Neural cell (in vitro differentiated cells): ENCODE data around the gene FAM76B. TPM values are rescaled to one million over a fixed set of nuclear protein-coding genes. Genes with fewer than 3 reads are reported as not detected.

Experiments
- H2AFZ ChIP-seq: fragments of 200-600, 300-800 bp; sonication (generic), shearing (Covaris generic); 2 replicates; pipeline ENCODE4 v1.6.0; 2014; ENCODE audit warnings: low read depth, mild to moderate bottlenecking, antibody characterized with exemption, low read length, moderate library complexity
- H3F3A ChIP-seq: fragments of 200-600 bp; shearing (Covaris generic); 2 replicates; pipeline ENCODE4 v1.6.1; 2016; ENCODE audit warnings: mild to moderate bottlenecking, moderate library complexity, mixed read lengths, antibody characterized with exemption, low read length; ENCODE audit not compliant: insufficient read depth, poor library complexity, severe bottlenecking
- H3K27ac ChIP-seq: fragments of 200-600, 300-800 bp; sonication (generic), shearing (Covaris generic); 2 replicates; pipeline ENCODE4 v1.5.1; 2014; ENCODE audit warnings: mild to moderate bottlenecking, low read length, moderate library complexity
- H3K27me3 ChIP-seq: fragments of 300-800, 200-600 bp; sonication (generic), shearing (Covaris generic); 2 replicates; pipeline ENCODE4 v1.6.0; 2014; ENCODE audit warnings: mild to moderate bottlenecking, low read depth, low read length, moderate library complexity; ENCODE audit not compliant: insufficient read depth
- H3K36me3 ChIP-seq: fragments of 300-800, 200-600 bp; sonication (generic), shearing (Covaris generic); 2 replicates; pipeline ENCODE4 v1.5.1; 2014; ENCODE audit warnings: mild to moderate bottlenecking, antibody characterized with exemption, low read length, moderate library complexity; ENCODE audit not compliant: insufficient read depth
- H3K4me2 ChIP-seq: fragments of 300-800, 200-600 bp; sonication (generic), shearing (Covaris generic); 2 replicates; pipeline ENCODE4 v1.6.0; 2014; ENCODE audit warnings: mild to moderate bottlenecking, low read length
- H3K4me3 ChIP-seq: fragments of 300-800, 200-600 bp; sonication (generic), shearing (Covaris generic); 2 replicates; pipeline ENCODE4 v1.5.1; 2014; ENCODE audit warnings: mild to moderate bottlenecking, low read length, moderate library complexity
- H3K79me2 ChIP-seq: fragments of 200-600 bp; shearing (Covaris generic); replicated peaks from 2 replicates; pipeline ENCODE4 v1.6.0; 2014; ENCODE audit warnings: mild to moderate bottlenecking, low read length, moderate library complexity; ENCODE audit not compliant: insufficient read depth
- H3K9ac ChIP-seq: fragments of 300-800, 200-600 bp; sonication (generic), shearing (Covaris generic); 2 replicates; pipeline ENCODE4 v1.6.1; 2016; ENCODE audit warnings: mild to moderate bottlenecking, low read length, mixed read lengths
- H3K9me2 ChIP-seq: fragments of 200-600 bp; shearing (Covaris generic); 2 replicates; pipeline ENCODE4 v1.6.1; 2016; ENCODE audit warnings: mild to moderate bottlenecking, low read length, mixed read lengths; ENCODE audit not compliant: insufficient read depth
- H3K9me3 ChIP-seq: fragments of 200-600, 300-800 bp; sonication (generic), shearing (Covaris generic); 2 replicates; pipeline ENCODE4 v1.6.1; 2016; ENCODE audit warnings: mild to moderate bottlenecking, mixed run types, low read length, moderate library complexity, mixed read lengths
- H4K20me1 ChIP-seq: fragments of 200-600 bp; shearing (Covaris generic); 2 replicates; pipeline ENCODE4 v1.6.1; 2016; ENCODE audit warnings: mild to moderate bottlenecking, mixed run types; ENCODE audit not compliant: insufficient read depth
- EP300 ChIP-seq: fragments of 450-650 bp; conservative IDR thresholded peaks from 2 replicates; pipeline ENCODE4 v1.6.1; 2014; ENCODE audit warnings: antibody characterized with exemption, mild to moderate bottlenecking, moderate library complexity; ENCODE audit not compliant: poor library complexity, severe bottlenecking
- EZH2 ChIP-seq: fragments of 200-600, 300-800 bp; shearing (Covaris generic), sonication (generic); IDR thresholded peaks from 2 replicates; pipeline ENCODE4 v1.6.1; 2014; ENCODE audit warnings: antibody characterized with exemption, low read length, borderline replicate concordance, mild to moderate bottlenecking; ENCODE audit not compliant: insufficient read depth, poor library complexity, severe bottlenecking
- MXI1 ChIP-seq: fragments of 450-650 bp; conservative IDR thresholded peaks from 2 replicates; pipeline ENCODE4 v1.6.1; 2014; ENCODE audit warnings: antibody characterized with exemption, mild to moderate bottlenecking; ENCODE audit not compliant: poor library complexity, severe bottlenecking
- POLR2AphosphoS5 ChIP-seq: IDR thresholded peaks from 2 replicates; pipeline ENCODE4 v1.6.1; 2012
- RAD21 ChIP-seq: fragments of 450-650 bp; conservative IDR thresholded peaks from 2 replicates; pipeline ENCODE4 v1.6.1; 2014; ENCODE audit warnings: antibody characterized with exemption, mild to moderate bottlenecking, moderate library complexity
- REST ChIP-seq: IDR thresholded peaks from 2 replicates; pipeline ENCODE4 v1.6.1; 2012; ENCODE audit warnings: borderline replicate concordance
- SMC3 ChIP-seq: fragments of 450-650 bp; conservative IDR thresholded peaks from 2 replicates; pipeline ENCODE4 v1.6.1; 2014; ENCODE audit warnings: antibody characterized with exemption, mild to moderate bottlenecking, moderate library complexity; ENCODE audit not compliant: poor library complexity
- TAF1 ChIP-seq: IDR thresholded peaks from 2 replicates; pipeline ENCODE4 v1.6.1; 2012; ENCODE audit warnings: low read depth
- polyA plus RNA-seq: library from polyadenylated mRNA; depleted of rRNA; stranded (reverse); fragments of >200 nt; gene quantifications from 2 replicates; pipeline ENCODE4 v1.2.3, GENCODE V29; 2014
- TF ChIP-seq, protein P1 (sequence below): fragments of 450-650 bp; IDR thresholded peaks from 2 replicates; pipeline ENCODE4 v1.5.1; 2014; ENCODE audit warnings: antibody characterized with exemption, mild to moderate bottlenecking, moderate library complexity; ENCODE audit not compliant: poor library complexity, severe bottlenecking

FAM76B gene
- polyA plus RNA-seq, 1 donor from 2014 or later, result 139 TPM

DNA sequence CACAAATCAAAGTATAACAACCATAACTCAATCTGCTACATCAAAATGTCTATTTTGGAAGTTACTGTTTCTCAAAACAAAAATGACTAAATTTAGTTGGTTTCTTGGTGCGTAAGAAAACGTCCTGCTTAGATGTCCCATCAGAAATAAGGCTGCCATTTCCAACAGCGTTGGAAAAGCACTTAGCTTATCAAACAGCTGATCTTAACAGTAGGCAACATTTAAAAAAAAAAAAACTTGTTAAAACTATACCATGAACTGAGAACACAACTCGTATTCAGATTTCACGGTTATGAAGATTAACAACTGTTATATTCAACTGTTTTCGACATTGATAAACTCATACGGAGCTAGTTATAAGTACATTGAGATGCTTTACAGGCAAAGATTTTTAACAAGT, 3.1 kb upstream of the FAM76B start:
- Histone ChIP-seq H3K9me2 (no peaks in the 10 kb centered on the region), H3K27me3 (no peaks in the 10 kb centered on the region), H4K20me1 (peaks cover 4% of the 10 kb centered on the region), H3F3A (no peaks in the 10 kb centered on the region), H3K9me3 (no peaks in the 10 kb centered on the region), H3K36me3 (no peaks in the 10 kb centered on the region), H3K4me2 (peak overlapping the region; percentile 14), H3K27ac (no peak overlapping the region), H3K4me3 (peak overlapping the region; percentile 89), H2AFZ (no peak overlapping the region), H3K9ac (no peak overlapping the region), H3K79me2 (peaks cover 64% of the 10 kb centered on the region)
- TF ChIP-seq, protein P1, sequence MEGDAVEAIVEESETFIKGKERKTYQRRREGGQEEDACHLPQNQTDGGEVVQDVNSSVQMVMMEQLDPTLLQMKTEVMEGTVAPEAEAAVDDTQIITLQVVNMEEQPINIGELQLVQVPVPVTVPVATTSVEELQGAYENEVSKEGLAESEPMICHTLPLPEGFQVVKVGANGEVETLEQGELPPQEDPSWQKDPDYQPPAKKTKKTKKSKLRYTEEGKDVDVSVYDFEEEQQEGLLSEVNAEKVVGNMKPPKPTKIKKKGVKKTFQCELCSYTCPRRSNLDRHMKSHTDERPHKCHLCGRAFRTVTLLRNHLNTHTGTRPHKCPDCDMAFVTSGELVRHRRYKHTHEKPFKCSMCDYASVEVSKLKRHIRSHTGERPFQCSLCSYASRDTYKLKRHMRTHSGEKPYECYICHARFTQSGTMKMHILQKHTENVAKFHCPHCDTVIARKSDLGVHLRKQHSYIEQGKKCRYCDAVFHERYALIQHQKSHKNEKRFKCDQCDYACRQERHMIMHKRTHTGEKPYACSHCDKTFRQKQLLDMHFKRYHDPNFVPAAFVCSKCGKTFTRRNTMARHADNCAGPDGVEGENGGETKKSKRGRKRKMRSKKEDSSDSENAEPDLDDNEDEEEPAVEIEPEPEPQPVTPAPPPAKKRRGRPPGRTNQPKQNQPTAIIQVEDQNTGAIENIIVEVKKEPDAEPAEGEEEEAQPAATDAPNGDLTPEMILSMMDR, result no peak
- TF ChIP-seq RAD21 (no peak), MXI1 (no peak), REST (no peak), EZH2 (no peak), POLR2AphosphoS5 (no peak), TAF1 (no peak), EP300 (no peak), SMC3 (no peak)

- H3F3A ChIP-seq, result no peaks in the 10 kb centered on the region
- TF ChIP-seq POLR2AphosphoS5 (no peak), RAD21 (no peak), SMC3 (no peak), MXI1 (no peak), TAF1 (no peak), REST (no peak), EZH2 (no peak), EP300 (no peak)
- peaks cover 4% of the 10 kb centered on the region for H4K20me1 ChIP-seq
- no peaks in the 10 kb centered on the region for H3K9me2 ChIP-seq
- H2AFZ ChIP-seq, result no peak overlapping the region
- H3K4me3 ChIP-seq, result peak overlapping the region; percentile 89
- H3K79me2 ChIP-seq, result peaks cover 65% of the 10 kb centered on the region
- H3K27me3 ChIP-seq, result no peaks in the 10 kb centered on the region
- H3K4me2 ChIP-seq, result peak overlapping the region; percentile 14
- no peak overlapping the region for H3K9ac ChIP-seq
- H3K27ac ChIP-seq, result no peak overlapping the region
- no peaks in the 10 kb centered on the region for H3K36me3 ChIP-seq
- H3K9me3 ChIP-seq, result no peaks in the 10 kb centered on the region
Measured at GRCh38 chr11:95792200-95792599, 2.6 kb upstream of the FAM76B start.
